NCI-H1092 treated with DMSO at 0.1 percent for 48 hours (cell line): Measurements from ENCODE around the gene TTLL1.
A peak's percentile ranks its signal among the peaks of the same experiment; 100 is the strongest.

Source experiments
- DNase-seq: peaks from one replicate; lab custom pipeline; 2025; lab: John Stamatoyannopoulos, UW

TTLL1 gene

DNA sequence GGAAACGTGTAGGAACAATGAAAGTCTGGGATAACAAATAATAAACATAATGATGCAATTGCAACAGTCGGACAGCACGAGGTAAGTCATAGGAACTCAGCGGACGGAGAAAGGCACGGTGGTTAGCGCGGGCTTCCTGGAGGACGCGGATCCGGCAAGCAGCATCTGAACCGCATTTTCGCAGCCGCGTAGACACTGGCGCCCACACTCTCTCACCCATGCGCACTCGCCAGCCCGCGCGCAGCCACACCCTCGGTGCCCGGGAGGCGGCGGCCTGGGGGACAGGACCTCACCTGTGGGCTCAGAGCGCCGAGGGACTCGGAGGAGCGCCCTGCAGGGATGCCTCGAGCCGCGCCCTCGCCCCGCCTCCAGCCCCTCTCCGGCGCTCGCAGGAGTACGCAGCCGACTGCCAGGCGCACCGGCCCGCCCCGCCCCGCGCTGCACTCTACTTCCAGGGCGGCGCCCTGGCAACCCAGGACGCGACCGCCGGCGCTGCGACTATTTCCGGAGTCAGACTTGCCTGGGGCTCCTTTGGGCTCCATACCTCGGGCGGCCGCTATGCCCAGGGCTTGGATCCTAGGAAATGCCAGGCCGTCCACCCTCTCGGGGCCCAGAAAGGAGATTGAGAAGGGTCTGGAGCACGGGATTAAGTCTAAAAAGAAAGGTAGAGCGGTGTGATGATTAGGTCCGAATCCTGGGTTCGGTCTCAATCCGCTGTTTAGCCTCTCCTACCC, at the start of gene TTLL1:
TSS of gene TTLL1 (minus strand) at position 408 of the 734 bp plus-strand sequence. CDS start 13,805 bp downstream, outside the sequence.
- peak; percentile 39 for DNase-seq

GRCh38 chr22:43136801-43137200, 47.6 kb upstream of the TTLL1 start:
- no peak for DNase-seq

DNA sequence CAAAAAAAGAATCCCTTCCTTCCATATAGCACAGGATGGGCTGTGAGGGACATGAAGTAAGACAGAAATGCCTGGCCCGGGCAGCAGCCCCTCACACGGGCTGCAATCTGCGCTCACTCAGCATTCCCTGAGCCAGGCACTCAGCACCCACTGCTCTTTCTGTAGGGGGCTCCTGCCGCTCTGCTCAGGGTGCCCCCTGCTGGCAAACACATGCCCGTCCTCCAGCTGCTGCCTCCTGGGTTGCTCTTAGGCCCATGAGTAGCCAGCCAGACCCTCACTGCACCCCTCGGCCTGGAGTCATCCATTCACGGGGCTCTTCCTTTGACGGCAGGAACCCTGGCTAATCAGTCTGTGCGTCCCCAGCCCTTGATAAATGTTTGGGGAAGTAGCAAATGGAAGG, 47.1 kb upstream of the TTLL1 start:
- DNase-seq = no peak

DNA sequence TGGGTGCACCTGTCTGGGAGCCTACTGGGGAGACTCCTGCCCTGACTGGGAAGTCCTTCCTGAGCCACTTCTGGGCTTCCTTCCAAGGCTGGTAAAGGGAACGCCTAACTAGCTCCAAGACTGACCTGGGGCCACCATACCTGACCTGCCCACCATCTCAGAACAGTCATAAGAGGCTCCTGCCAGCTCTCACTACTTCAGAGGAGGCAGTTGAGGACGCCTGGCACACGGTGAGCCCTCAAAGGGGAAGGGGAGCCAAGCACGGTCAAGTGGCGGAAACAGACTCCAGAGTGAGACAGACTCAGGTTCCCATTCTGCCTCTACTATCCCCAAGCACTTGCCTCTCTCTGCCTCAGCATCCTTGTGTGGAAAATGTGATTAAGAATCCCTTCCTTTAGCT, 46.4 kb upstream of the TTLL1 start:
- DNase-seq = no peak

- no peak for DNase-seq
These were observed 45.4 kb upstream of the TTLL1 start for GRCh38 chr22:43134553-43134952.

DNA sequence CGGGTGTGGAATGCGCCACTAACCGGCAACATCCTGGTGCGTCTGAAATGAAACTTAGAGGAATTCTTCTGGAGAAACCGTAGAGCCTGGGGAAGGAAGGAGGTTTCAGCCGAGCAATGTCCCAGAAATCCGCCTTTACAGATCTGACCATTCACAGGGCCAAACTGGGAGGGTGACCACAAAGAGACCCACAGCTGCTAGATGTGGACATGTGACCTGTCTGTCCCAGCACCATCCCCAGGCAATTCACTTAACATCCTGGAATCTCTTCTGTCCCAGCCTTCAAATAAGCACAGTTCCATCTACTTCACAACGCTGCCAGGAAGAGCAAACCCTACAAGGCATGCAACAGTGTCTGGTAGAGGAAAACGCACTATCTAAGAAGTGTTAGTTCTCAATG, 44.2 kb upstream of the TTLL1 start:
- no peak for DNase-seq

DNA sequence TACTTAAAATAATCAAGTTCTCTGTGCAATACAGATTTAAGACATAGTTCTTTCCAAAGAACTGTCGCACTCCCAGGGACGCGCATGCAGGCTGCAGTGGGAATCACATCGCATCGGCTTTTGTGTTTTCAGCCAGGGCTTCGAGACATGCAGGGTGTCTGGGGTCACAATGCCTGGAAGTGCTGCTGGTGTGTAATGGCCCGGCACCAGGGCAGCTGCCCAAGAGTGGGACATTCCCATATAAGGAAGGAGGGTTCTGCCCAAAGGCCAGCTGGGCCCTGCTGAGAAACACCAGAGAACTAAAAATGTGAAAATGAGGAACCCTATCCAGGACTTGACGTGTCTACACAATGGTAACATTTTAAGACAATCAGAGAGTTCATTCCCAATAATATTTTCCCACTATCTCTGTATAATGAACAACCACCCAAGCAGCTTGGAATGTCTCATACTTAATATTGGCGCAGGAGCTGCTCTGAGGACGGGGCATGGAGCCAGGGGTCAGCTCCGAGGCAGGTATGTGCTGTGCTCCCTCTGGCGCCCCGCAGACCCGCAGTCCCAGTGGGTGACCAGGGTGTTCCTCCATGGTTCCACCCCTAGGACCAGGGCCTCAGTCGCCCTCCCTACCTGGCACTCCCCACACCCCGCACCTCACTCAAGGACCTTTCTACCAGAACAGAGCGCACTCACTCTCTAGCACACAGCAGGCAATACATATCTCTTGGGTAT, 42.7 kb upstream of the TTLL1 start:
- DNase-seq = no peak

DNA sequence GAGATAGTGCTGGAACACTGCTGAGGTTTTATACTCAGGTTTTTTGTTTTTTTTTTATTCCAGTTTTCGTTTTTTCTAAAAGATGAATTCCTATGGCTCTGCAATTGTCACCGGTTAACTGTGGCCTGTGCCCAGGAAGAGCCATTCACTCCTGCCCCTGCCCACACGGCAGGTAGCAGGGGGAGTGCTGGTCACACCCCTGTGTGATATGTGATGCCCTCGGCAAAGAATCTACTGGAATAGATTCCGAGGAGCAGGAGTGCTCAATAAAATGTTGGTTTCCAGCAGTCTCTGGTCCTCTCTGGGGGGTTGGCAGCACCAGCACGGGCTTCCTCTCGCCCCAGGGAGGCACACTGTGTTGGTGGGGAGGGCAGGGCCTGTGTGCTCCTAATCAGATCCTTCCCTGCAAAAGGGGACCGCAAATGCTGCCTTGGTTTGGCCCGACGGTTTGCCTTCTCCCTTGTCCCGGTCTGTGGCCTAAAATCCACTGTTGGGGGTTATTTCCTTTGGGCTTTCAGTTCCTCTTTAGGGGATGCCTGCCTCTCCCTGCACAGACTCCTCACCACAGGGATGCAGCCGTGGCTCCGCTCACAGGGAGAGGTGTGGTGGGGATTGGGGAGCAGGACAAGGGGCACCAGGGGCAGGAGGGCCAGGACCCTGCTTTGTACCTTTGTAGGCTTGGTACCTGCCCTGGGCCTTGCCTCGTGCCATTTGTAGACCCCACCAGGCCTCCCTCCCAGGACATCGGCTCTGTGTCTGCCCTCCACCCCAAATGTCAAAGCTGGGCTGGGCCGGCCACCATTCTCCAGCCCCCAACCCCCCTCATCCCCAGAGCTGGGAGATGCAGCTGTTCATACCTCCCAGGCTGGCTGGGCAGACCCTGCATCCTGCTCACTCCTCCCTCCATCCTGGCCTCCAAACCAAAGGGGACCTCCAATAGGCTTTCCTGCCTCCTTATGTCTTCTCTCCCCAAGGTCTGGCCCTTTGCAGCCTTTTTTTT, 40.5 kb upstream of the TTLL1 start:
- no peak for DNase-seq

DNA sequence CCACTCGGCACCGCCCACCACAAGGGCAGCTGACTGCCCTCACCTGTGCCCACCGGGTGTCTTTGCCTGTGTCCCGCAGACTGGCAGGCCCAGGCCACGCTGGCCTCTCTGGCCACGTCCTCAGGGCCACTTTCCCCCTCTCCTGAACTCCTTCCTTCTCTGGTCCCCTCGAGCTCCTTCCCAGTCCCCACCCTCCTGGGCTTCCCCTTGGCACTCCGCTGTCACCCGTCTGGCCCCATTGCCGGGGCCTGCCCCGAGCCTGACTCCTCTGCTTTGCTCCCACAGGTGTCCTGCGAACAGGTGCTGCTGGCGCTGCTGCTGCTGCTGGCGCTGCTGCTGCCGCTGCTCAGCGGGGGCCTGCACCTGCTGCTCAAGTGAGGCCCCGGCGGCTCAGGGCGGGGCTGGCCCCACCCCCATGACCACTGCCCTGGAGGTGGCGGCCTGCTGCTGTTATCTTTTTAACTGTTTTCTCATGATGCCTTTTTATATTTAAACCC, 39.8 kb upstream of the TTLL1 start:
- DNase-seq = no peak

- DNase-seq = no peak
These were observed 38.9 kb upstream of the TTLL1 start for GRCh38 chr22:43128116-43128515.

DNA sequence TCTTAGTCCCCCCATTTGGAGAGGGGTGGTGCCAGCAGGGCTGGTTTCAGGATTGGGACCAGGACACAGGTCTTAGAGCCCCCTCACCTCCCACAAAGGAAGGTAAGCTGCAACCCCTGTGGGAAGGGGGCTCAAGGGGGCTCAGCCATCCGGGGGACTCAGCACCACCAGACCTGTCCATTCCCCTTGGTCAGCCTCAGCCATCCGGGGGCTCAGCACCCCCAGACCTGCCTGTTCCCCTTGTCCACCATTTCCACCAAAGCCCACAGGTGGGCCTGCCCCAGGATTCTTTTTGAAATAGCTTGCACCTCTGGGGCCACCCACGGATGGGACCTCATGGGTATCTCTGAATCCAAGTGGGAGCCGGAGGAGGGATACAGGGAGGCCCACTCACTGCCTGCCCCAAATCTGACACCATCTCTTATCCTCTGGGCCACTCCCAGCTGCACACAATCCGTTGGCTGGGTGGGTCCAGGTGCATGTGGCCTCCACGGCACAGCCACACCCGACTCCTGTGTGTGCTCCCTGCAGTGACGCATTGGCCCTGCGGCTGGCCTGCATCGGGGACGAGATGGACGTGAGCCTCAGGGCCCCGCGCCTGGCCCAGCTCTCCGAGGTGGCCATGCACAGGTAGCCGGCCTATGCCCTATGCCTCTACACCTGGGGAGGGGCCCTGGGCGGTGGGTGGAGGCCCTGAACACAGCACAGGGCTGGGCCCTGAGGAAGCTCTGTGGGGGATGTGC, 38.1 kb upstream of the TTLL1 start:
- DNase-seq = no peak

DNA sequence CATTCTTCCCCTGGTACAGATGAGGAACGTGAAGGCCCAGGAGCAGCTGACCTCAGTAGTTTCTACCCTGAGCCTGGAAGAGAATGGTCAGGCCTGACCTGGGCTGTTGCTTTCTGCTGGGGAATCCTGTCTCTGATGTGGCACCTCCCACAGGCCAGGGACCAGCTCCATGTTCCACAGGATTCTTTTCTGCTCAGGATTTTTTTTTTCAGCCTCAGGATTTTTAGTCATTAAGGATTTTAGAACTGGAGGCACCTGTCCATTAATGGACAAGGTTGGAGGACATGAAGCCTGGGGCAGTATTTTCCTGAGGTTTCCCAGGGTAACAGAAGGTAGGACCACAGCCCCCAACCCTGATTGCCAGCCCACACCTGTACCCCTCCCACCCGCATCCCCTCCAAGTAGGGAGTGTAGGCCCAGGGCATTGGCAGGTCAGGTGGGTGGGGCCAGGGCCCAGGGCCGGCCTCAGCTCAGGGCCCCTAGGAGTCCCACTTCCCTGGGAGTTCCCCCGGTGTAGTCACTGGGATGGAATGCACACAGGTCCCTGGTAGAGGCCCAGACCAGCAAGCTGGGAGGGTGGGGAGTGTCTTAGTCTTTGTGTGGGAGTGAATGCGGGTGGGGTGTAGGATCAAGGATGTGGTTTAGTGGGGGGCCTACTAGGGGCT, 37.4 kb upstream of the TTLL1 start:
- DNase-seq = no peak

- DNase-seq = no peak
These were observed 29.8 kb upstream of the TTLL1 start for GRCh38 chr22:43118953-43119458.

DNA sequence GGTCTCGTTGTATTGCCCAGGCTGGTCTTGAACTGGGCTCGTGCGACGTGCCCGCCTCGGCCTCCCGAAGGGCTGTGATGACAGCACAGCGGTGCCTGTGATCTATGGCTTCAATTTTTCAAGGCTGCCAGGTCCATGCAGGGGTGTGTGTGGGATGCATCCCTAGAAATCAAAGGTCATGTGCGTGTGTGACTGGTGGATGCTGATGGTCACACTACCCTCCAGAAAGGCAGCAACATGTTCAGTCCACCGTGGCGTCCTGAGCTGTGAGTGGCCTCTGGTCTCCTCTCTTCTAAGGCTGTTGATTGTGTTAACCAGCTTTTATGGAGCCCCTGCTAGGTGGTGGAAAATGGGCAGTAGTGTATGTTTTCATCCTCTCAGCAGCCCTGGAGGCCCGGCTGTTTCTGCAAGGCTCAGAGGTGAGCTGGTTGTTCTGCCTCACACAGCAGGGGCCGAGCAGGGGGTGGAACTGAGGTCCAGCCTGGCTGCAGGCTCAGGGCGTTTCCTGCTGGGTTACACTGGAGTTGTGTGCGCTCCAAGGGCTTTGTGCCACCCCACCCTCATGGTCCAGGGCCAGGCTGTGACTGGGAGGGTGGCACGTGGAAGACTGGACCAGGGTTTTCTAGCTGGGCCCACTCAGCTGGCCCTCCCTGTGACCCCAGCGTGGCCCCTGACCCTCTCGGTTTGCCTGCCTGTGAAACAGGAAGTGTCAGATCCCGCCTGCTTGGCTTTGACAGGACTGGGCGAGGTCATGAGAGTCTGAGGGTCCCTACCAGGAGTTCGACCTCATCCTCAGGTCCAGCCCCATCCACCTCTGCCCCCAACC, 29.0 kb upstream of the TTLL1 start:
- DNase-seq = no peak

DNA sequence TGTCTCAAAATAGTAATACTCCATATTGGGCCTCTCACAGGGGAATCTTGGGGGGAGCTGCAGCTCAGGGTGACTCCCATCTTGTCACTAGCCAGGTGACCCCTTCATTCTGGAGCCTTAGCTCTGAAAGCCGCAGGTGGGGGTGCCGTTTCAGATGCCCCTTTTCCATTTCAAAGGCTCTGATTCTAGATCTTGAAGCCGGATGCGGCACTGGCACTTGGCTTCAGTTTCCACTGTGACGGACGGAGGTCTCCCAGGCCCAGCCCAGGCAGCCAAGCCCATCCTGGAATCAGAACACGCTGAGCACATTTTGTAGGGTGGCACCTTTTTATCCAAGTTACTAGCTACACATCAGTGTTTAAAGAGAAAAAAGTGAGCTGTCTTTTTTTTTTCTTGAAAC, 27.7 kb upstream of the TTLL1 start:
- DNase-seq = no peak

DNA sequence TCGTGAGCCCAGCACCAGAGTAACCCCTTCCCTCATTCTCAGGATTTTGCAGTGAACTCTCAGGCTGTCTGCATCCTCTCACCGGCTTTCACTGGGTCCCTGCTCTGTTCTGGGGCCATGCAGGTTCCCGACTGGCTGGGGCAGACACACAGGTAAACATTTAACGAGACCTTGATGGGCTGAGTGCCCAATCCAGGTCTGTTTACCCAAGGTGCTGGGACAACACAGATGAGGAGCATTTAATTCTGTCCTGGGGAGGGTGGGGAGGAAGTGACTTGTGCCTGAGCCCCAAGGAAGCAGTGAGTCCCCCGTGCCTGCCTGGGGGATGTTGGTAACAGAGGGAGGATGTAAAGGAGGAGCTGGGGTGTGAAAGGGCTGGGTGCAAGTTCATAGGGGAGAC, 25.8 kb upstream of the TTLL1 start:
- no peak for DNase-seq

GRCh38 chr22:43113526-43114251, 24.5 kb upstream of the TTLL1 start:
- DNase-seq = no peak

- DNase-seq = no peak
These were observed 21.9 kb upstream of the TTLL1 start for GRCh38 chr22:43110927-43111623.
